Osteoblast (primary cell): ENCODE results near the gene TAS2R4. TPM values are rescaled to one million over a fixed set of nuclear protein-coding genes. Genes with fewer than 3 reads are reported as not detected.

ENCODE experiments used
- DNase-seq: peaks from one replicate; pipeline ENCODE4 v3.0.0; 2011; ENCODE audit warnings: low spot score, mixed read lengths; ENCODE audit not compliant: insufficient read length; ENCODE audit errors: missing footprints
- H2AFZ ChIP-seq: 2 replicates; pipeline ENCODE4 v1.6.0; 2011; ENCODE audit warnings: mild to moderate bottlenecking, low read length
- H3K27ac ChIP-seq: 2 replicates; pipeline ENCODE4 v1.5.1; 2011; ENCODE audit warnings: mild to moderate bottlenecking, low read depth, low read length, moderate library complexity
- H3K27me3 ChIP-seq: 2 replicates; pipeline ENCODE4 v1.6.0; 2012; ENCODE audit warnings: mild to moderate bottlenecking, control low read depth, inconsistent platforms, low read length, moderate library complexity; ENCODE audit not compliant: insufficient read depth
- H3K36me3 ChIP-seq: 2 replicates; pipeline ENCODE4 v1.5.1; 2011; ENCODE audit warnings: mild to moderate bottlenecking, low read length, control low read depth, moderate library complexity; ENCODE audit not compliant: insufficient read depth
- H3K4me1 ChIP-seq: 2 replicates; pipeline ENCODE4 v1.5.1; 2011; ENCODE audit warnings: mild to moderate bottlenecking, low read length, control low read depth, moderate library complexity; ENCODE audit not compliant: insufficient read depth
- H3K4me2 ChIP-seq: 2 replicates; pipeline ENCODE4 v1.6.0; 2011; ENCODE audit warnings: mild to moderate bottlenecking, low read length; ENCODE audit not compliant: insufficient read depth
- H3K4me3 ChIP-seq: fragments of 200-600 bp; sonication (generic); 3 replicates; pipeline ENCODE4 v1.5.1; 2012; ENCODE audit warnings: mild to moderate bottlenecking, low read length, inconsistent platforms; ENCODE audit not compliant: insufficient read depth
- H3K79me2 ChIP-seq: 2 replicates; pipeline ENCODE4 v1.6.0; 2012; ENCODE audit warnings: mild to moderate bottlenecking, low read length, control low read depth, inconsistent platforms; ENCODE audit not compliant: insufficient read depth
- H3K9me3 ChIP-seq: 2 replicates; pipeline ENCODE4 v1.5.1; 2011; ENCODE audit warnings: low read depth, low read length, control low read depth
- H4K20me1 ChIP-seq: 2 replicates; pipeline ENCODE4 v1.6.0; 2012; ENCODE audit warnings: mild to moderate bottlenecking, low read length, control low read depth; ENCODE audit not compliant: insufficient read depth
- total RNA-seq: library from RNA; depleted of rRNA; stranded (reverse); fragments of >200 nt; gene quantifications from 2 replicates; pipeline ENCODE4 v1.2.3, GENCODE V29; 2012
- TF ChIP-seq, protein P1 (sequence below): IDR thresholded peaks from 2 replicates; pipeline ENCODE4 v1.5.1; 2011; ENCODE audit warnings: mild to moderate bottlenecking, low read depth, low read length, moderate library complexity; ENCODE audit errors: extremely low read depth

The TAS2R4 gene
- total RNA-seq, 1 donor = 1.4 TPM

DNA sequence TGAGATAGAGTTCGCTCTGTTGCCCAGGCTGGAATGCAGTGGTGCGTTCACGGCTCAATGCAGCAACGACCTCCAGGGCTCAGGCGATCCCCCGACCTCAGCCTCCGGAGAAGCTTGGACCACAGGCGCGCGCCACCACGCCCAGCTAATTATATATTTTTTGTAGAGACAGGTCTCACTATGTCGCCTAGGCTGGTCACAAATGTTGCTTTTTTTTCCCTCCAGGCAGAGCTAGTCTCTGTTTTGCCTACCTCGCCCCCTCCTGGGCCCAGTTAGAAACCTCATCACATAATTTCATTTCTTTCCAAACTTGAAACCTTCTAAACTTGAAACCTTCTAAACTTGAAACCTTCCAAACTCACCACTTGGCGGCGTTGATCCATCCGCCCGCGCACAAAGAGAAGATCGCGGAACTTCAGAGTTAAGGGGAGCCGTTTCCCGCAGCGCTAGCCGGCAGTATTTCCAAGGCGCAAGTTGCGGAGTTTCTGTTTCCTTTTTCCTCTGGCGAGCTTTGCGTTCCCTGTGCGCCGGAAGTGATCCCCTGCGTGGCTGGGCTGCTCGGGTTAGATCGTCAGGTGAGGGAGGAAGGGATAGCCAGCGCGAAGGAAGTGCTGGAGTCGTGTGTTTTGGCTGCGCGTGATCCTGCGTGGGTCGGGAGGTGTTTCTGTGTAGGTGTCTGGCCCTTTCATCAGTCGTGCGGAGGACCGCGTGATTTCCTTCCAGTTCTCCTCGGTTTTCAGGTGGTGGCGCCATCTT is 38.5 kb upstream of the TAS2R4 start, which contains the start of gene SSBP1:
SSBP1 (plus strand) TSS at position 523 of the 756 bp plus-strand sequence. CDS start 809 bp downstream, outside the sequence.
- TF ChIP-seq, protein P1, sequence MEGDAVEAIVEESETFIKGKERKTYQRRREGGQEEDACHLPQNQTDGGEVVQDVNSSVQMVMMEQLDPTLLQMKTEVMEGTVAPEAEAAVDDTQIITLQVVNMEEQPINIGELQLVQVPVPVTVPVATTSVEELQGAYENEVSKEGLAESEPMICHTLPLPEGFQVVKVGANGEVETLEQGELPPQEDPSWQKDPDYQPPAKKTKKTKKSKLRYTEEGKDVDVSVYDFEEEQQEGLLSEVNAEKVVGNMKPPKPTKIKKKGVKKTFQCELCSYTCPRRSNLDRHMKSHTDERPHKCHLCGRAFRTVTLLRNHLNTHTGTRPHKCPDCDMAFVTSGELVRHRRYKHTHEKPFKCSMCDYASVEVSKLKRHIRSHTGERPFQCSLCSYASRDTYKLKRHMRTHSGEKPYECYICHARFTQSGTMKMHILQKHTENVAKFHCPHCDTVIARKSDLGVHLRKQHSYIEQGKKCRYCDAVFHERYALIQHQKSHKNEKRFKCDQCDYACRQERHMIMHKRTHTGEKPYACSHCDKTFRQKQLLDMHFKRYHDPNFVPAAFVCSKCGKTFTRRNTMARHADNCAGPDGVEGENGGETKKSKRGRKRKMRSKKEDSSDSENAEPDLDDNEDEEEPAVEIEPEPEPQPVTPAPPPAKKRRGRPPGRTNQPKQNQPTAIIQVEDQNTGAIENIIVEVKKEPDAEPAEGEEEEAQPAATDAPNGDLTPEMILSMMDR = peak; percentile 90
- H3K4me3 ChIP-seq = peak within 1 kb of the TSS; percentile 91
- peaks cover 33% of the 10 kb centered on the region for H3K36me3 ChIP-seq
- no peaks in the 10 kb centered on the region for H3K9me3 ChIP-seq
- H3K79me2 ChIP-seq = peaks cover 36% of the 10 kb centered on the region
- H3K4me2 ChIP-seq = peak within 1 kb of the TSS; percentile 95
- peak within 1 kb of the TSS; percentile 99 for H2AFZ ChIP-seq
- no peaks in the 10 kb centered on the region for H4K20me1 ChIP-seq
- peak within 1 kb of the TSS; percentile 84 for H3K27ac ChIP-seq
- DNase-seq = peak; percentile 93
- peaks cover 18% of the 10 kb centered on the region for H3K4me1 ChIP-seq
- H3K27me3 ChIP-seq = no peaks in the 10 kb centered on the region

DNA sequence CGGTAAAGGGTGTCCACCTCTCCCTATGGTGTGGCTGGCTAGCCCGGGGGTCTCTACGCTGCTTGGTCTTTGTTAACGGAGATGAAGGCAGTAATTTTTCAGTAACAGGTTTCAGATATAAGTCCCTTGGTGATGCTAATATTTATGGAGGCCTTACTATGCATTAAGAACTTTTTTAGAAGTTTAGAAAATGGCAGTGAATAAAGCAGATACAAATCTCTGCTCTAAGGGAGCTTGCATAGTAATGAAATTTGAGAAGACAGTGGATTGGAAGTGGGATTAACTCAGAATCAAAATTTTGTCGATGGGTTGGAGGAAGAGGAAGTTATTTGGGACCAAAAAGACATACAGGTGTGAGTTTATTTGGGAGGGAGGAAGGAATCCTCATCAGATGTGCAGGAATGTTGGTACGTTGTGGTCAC is 37.9 kb upstream of the TAS2R4 start:
- peaks cover 36% of the 10 kb centered on the region for H3K79me2 ChIP-seq
- H2AFZ ChIP-seq = peak overlapping the region; percentile 98
- no peaks in the 10 kb centered on the region for H4K20me1 ChIP-seq
- H3K4me3 ChIP-seq = peak overlapping the region; percentile 91
- H3K36me3 ChIP-seq = peaks cover 39% of the 10 kb centered on the region
- no peak for DNase-seq
- H3K27me3 ChIP-seq = no peaks in the 10 kb centered on the region
- H3K27ac ChIP-seq = peak overlapping the region; percentile 84
- TF ChIP-seq, protein P1 = no peak
- no peaks in the 10 kb centered on the region for H3K9me3 ChIP-seq
- H3K4me2 ChIP-seq = peak overlapping the region; percentile 95
- peaks cover 18% of the 10 kb centered on the region for H3K4me1 ChIP-seq

DNA sequence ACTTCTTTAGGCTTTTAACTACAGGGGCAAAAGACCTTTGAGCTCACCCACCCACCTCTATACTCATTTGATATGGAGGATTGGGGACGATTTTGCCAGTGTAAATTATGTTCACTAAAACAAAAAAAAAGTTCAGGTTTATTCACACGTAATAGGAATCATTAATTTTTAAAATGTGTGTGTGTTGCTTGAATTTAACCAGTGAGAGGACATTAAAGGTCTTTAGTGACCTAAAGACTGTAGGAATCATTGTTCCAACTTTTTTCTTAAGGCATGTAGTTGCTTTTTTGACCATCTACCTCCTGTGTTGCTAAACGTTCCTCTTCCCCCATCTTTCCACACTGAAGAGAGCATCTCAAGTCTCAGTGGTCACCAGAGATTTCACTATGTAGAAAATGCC is 37.2 kb upstream of the TAS2R4 start:
- peaks cover 36% of the 10 kb centered on the region for H3K79me2 ChIP-seq
- no peak overlapping the region for H3K27ac ChIP-seq
- no peak for DNase-seq
- H3K4me1 ChIP-seq = peaks cover 18% of the 10 kb centered on the region
- H3K27me3 ChIP-seq = no peaks in the 10 kb centered on the region
- H3K4me3 ChIP-seq = peak overlapping the region; percentile 91
- H3K4me2 ChIP-seq = peak overlapping the region; percentile 95
- H2AFZ ChIP-seq = no peak overlapping the region
- H3K9me3 ChIP-seq = no peaks in the 10 kb centered on the region
- TF ChIP-seq, protein P1 = no peak
- H4K20me1 ChIP-seq = no peaks in the 10 kb centered on the region
- H3K36me3 ChIP-seq = peaks cover 46% of the 10 kb centered on the region

DNA sequence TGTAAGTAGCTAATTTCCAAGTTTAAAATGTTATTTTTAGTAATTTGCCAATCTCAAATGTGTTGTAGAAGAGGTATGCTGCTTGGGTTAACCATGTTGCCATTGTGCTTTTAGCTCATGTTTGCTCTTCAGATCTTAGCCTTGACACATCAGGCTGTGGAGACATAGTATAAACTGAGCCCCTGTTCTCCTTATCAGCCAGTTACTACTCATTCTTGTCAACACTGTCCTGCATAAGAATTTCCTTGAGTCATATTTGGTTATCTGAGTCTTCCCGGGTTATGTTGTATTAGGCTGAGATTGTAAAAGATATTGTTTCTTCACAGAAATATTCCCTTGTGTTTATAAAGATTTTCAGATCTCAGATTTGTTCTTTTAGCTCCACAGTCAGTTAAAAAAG is 34.2 kb upstream of the TAS2R4 start:
- no peaks in the 10 kb centered on the region for H3K27me3 ChIP-seq
- peak; percentile 67 for DNase-seq
- peaks cover 71% of the 10 kb centered on the region for H3K36me3 ChIP-seq
- no peaks in the 10 kb centered on the region for H3K9me3 ChIP-seq
- H3K79me2 ChIP-seq = peaks cover 36% of the 10 kb centered on the region
- no peak overlapping the region for H3K27ac ChIP-seq
- peaks cover 15% of the 10 kb centered on the region for H3K4me1 ChIP-seq
- TF ChIP-seq, protein P1 = no peak
- no peak overlapping the region for H2AFZ ChIP-seq
- H3K4me3 ChIP-seq = no peak overlapping the region
- H4K20me1 ChIP-seq = no peaks in the 10 kb centered on the region
- H3K4me2 ChIP-seq = no peak overlapping the region
